NCI-H187 (cell line): Measurements from ENCODE around the gene ALG10B.
"Not testable (repeated sequence)": the region's sequence is repeated elsewhere in the genome, so short reads cannot be mapped to it uniquely, and the experiment has no call there.

Experiments
- DNase-seq, 2 experiments: peaks; one replicate each; lab custom pipeline; 2025; lab: John Stamatoyannopoulos, UW

ALG10B gene

DNA sequence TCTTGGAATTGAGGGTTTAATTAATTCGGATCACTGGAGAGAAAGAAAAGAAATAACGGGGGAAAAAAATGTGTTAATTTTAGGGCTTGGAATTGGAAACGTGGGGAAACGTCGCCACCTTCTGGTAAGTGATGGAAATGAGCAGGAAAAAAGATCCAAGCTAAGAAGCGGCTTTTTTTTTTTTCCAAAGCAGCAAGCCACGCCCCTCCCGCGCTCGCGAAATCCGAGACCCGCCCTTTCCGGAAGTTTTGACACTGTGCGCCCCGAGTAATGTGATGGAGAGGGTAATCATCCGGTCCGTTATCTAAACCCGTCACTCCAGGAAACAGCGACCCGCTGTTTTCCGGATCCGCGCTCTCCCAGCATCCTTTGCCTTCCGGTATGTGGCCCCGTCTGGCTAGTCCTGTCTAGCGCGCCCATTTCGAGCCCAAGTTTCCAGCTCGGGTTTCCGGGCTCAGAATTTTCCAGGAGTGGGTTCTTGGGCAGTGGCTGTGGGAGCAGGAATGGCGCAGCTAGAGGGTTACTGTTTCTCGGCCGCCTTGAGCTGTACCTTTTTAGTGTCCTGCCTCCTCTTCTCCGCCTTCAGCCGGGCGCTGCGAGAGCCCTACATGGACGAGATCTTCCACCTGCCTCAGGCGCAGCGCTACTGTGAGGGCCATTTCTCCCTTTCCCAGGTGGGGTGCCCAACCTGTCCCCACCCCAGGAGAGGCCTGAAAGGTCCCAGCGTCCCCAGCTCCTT is at the start of gene ALG10B:
Gene ALG10B, plus strand, starts transcription at position 384 of the 739 bp plus-strand sequence. Its CDS starts 120 bp downstream, at position 504.
- no peak for DNase-seq

GRCh38 chr12:38268612-38269011 is 48.0 kb upstream of the ALG10B start:
- no peak for DNase-seq

DNA sequence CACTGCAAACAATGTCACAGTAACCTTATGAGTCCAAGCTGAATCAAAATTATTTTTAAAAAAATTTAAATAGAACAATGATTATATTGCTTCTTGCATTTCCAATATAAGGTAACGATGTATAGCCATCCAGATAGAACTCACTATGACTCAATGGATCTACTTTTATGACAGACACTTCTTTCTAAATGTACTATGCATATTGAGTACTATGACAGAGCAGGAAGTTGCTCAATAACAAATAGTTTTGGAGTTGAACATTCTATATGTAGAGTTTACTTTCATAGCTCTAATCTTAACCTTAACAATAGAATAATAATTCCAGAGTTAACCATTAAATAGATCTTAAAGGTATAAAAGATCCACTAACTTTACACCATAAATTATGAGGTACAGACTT is 46.7 kb upstream of the ALG10B start:
- no peak for DNase-seq

GRCh38 chr12:38279756-38280155 is 36.8 kb upstream of the ALG10B start:
- DNase-seq: no peak

DNA sequence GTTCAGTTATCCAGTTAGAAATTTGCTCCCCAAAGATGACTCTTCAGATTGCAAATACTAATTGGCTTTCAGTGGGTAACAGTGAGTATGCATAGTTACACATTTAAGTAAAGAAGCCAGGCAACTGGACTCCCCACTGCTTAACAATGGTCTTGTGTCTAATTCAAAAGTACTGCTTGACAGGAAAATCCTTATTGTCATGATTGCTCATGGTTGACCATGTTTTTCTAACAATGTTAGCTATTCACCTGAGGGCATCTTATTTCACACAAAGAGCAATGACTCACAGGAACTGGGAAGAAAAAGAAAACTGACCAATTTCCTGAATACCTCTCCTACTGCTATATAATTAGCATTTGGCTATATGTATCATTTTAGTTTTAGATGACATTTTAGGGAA is 33.7 kb upstream of the ALG10B start:
- DNase-seq: no peak

- no peak for DNase-seq
Measured at GRCh38 chr12:38289396-38289795, 27.2 kb upstream of the ALG10B start.

DNA sequence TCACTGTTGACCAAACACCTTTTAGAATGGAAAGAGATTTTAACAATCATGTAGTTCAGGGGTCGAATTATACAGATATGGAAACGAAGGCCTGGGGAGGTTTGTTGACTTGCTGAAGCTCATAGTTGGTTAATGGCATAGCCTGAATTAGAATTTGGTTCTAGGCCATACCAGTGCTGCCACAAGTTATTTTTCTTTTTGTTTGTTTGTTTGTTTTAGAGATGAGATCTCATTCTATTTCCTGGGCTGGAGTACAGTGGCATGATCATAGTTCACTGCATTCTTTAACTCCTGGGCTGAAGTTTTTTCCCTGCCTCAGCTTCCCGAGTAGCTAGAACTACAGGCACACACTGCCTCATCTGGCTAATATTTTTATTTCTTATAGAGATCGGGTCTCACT is 25.4 kb upstream of the ALG10B start:
- no peak for DNase-seq

- not testable (repeated sequence) for DNase-seq
Measured at GRCh38 chr12:38302972-38303371, 13.6 kb upstream of the ALG10B start.

- DNase-seq: not testable (repeated sequence)
Measured at GRCh38 chr12:38321966-38322365, 5.4 kb downstream of the ALG10B start.

GRCh38 chr12:38324912-38325311 is 8.3 kb downstream of the ALG10B start:
- no peak for DNase-seq

DNA sequence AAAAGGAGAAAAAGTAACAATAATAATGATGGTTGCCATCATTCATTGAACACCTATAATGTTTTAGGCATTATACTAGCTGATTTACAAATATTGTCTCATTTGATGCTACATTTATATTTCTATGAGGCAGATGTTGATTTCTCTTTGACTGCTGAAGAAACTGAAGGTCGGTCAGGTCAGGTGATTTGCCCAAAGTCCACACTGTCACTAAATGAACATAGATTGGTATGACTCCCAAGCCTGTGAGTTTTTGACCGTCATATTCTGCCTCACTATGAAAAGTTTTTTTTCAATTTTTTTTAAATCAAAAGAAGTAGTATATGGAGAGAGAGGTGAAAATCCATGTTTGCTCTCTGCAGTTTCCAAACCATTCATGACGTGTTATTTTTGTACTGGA is 10.8 kb downstream of the ALG10B start:
- DNase-seq: no peak

- no peak for DNase-seq
Measured at GRCh38 chr12:38328306-38328895, 11.8 kb downstream of the ALG10B start.

- not testable (repeated sequence) for DNase-seq
Measured at GRCh38 chr12:38330414-38330813, 13.8 kb downstream of the ALG10B start.

GRCh38 chr12:38332814-38333213 is 16.2 kb downstream of the ALG10B start:
- no peak for DNase-seq

DNA sequence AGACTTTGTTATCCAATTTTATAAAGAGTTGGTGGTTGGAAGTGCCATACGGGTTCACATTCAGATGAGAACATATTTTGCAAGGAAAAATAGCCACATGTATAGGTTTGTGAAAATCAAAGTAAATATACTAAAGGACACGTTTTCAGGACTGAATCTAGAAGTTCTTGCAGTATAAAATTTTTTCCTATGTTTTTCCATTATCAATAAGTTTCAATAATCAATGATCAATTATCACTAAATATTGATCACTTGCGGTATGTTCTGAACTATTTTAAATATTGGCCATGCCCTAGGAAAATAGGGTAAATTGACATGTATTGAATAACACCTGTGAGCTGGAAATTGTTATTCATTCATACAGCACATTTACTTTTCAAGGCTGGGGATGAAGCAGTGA is 25.9 kb downstream of the ALG10B start:
- DNase-seq: no peak

- not testable (repeated sequence) for DNase-seq
Measured at GRCh38 chr12:38343256-38343655, 26.7 kb downstream of the ALG10B start.

GRCh38 chr12:38343916-38344315 is 27.3 kb downstream of the ALG10B start:
- not testable (repeated sequence) for DNase-seq

- no peak for DNase-seq
Measured at GRCh38 chr12:38350342-38351174, 34.0 kb downstream of the ALG10B start.

DNA sequence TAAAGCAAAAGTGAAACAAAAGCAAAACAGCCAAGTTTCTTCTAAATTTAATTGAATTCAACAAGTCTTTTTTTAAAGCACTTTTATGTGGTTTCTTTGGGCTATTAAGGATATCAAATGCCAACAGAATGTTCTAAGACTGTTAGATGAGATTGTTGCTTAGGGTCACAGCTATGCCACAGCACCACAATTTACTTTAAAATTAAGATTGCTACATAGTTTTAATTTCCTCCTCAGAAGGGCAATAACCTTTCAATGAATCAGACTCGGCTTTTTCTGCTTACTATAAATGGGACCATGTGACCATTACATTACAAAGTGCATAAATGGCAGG is 34.6 kb downstream of the ALG10B start:
- not testable (repeated sequence) for DNase-seq

- no peak for DNase-seq
Measured at GRCh38 chr12:38367506-38367905, 50.9 kb downstream of the ALG10B start.

GRCh38 chr12:38370311-38370710 is 53.7 kb downstream of the ALG10B start:
- DNase-seq: no peak

- DNase-seq: no peak
Measured at GRCh38 chr12:38373784-38374183, 57.2 kb downstream of the ALG10B start.

DNA sequence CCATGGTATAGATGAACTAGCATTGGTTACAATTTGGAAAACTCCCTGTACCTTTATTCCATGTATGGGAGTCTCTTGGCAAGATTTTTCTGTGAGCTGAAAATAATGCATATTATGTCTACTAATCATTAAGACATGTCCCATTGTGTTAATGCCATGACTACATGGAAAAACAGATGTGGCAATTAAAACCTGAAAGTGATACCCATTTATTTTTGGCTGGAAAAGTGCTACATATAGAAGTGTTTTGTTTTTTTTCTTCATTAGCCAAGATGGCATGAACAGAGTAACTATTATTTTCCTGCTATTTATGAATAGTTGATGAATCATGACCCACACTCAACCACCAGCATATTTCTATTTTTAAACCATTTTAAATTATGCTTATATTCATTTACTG is 58.2 kb downstream of the ALG10B start:
- no peak for DNase-seq
